GM19328 (cell line): ENCODE results near the gene LRRC71.

Experiments
- ATAC-seq: cut with Tn5 transposase; IDR thresholded peaks from one replicate; pipeline ENCODE4 v1.9.1; 2021; ENCODE audit warnings: mild to moderate bottlenecking, moderate library complexity; ENCODE audit not compliant: unreplicated experiment

LRRC71 gene

GRCh38 chr1:156945881-156946661 lies 25.6 kb downstream of the LRRC71 start:
- ATAC-seq: no peak

GRCh38 chr1:156947127-156947526 lies 26.7 kb downstream of the LRRC71 start:
- ATAC-seq: no peak

GRCh38 chr1:156947818-156948525 lies 27.5 kb downstream of the LRRC71 start:
- ATAC-seq: no peak

GRCh38 chr1:156948708-156949107 lies 28.3 kb downstream of the LRRC71 start:
- ATAC-seq: no peak

- ATAC-seq: no peak
These were observed 28.7 kb downstream of the LRRC71 start for GRCh38 chr1:156949127-156949526.

- no peak for ATAC-seq
These were observed 30.9 kb downstream of the LRRC71 start for GRCh38 chr1:156951371-156951770.

- no peak for ATAC-seq
These were observed 33.1 kb downstream of the LRRC71 start for GRCh38 chr1:156953571-156953970.

GRCh38 chr1:156956333-156956732 lies 35.9 kb downstream of the LRRC71 start:
- no peak for ATAC-seq

- no peak for ATAC-seq
These were observed 37.2 kb downstream of the LRRC71 start for GRCh38 chr1:156957634-156958033.

GRCh38 chr1:156958247-156958714 lies 37.8 kb downstream of the LRRC71 start:
- no peak for ATAC-seq

GRCh38 chr1:156959414-156959813 lies 39.0 kb downstream of the LRRC71 start:
- no peak for ATAC-seq

GRCh38 chr1:156959925-156960324 lies 39.5 kb downstream of the LRRC71 start:
- no peak for ATAC-seq

GRCh38 chr1:156961709-156962108 lies 41.3 kb downstream of the LRRC71 start:
- no peak for ATAC-seq

- no peak for ATAC-seq
These were observed 43.2 kb downstream of the LRRC71 start for GRCh38 chr1:156963621-156964020.

GRCh38 chr1:156964441-156964840 lies 44.0 kb downstream of the LRRC71 start:
- ATAC-seq: no peak

GRCh38 chr1:156969496-156969895 lies 49.1 kb downstream of the LRRC71 start:
- ATAC-seq: no peak

- ATAC-seq: no peak
These were observed 49.6 kb downstream of the LRRC71 start for GRCh38 chr1:156970017-156970416.

GRCh38 chr1:156973417-156973816 lies 53.0 kb downstream of the LRRC71 start:
- ATAC-seq: no peak

GRCh38 chr1:156975084-156975483 lies 54.7 kb downstream of the LRRC71 start:
- ATAC-seq: no peak

GRCh38 chr1:156980551-156980950 lies 60.1 kb downstream of the LRRC71 start:
- no peak for ATAC-seq
